ENCODE results near the gene CREB3L2. TPM values are rescaled to one million over a fixed set of nuclear protein-coding genes. Genes with fewer than 3 reads are reported as not detected.

Gene CREB3L2
- total RNA-seq, 1 donor from 2014 or later = 8.4 TPM

GRCh38 chr7:138027100-138027499 lies 25.2 kb upstream of the CREB3L2 start:
- no peak overlapping the region for H3K4me3 ChIP-seq (ENCODE audit: low read depth, low read length)
- no peaks in the 10 kb centered on the region for H3K27me3 ChIP-seq (ENCODE audit: control insufficient read depth, insufficient read depth, low read length)
- FAIRE-seq (no peak), DNase-seq (ENCODE audit: low read depth) (no peak)
- TF ChIP-seq CTCF (IDR thresholded peaks at IDR 0.05; ENCODE audit: insufficient read depth, low read length, severe bottlenecking) = no peak
- H3K36me3 ChIP-seq (ENCODE audit: control insufficient read depth, insufficient read depth, low read length) = no peaks in the 10 kb centered on the region

- no peak for FAIRE-seq
- H3K36me3 ChIP-seq (ENCODE audit: control insufficient read depth, insufficient read depth, low read length) = no peaks in the 10 kb centered on the region
- H3K4me3 ChIP-seq (ENCODE audit: low read depth, low read length) = no peak overlapping the region
- no peak for TF ChIP-seq CTCF (IDR thresholded peaks at IDR 0.05; ENCODE audit: insufficient read depth, low read length, severe bottlenecking)
- DNase-seq (ENCODE audit: low read depth) = no peak
- no peaks in the 10 kb centered on the region for H3K27me3 ChIP-seq (ENCODE audit: control insufficient read depth, insufficient read depth, low read length)
These were observed 23.6 kb upstream of the CREB3L2 start for GRCh38 chr7:138025215-138026186.

DNA sequence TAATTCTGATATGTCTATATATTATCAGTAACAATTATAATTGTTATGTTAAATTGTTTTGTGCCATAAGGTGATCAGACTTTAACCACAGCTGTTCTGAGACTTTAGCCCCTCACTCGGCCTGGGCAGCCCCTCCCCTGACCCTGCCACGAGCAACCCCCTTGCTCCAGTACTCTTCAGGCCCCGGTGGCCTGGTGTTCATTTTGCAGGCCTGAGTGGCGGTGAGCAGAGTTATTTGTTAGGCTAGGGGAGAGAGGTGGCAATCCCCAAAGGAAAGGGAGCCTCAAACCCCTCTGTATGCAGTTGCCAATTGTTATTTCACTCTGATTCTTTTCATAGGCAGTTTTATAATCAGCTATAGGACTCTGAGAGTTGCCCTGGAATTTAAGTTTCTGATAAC lies 22.9 kb upstream of the CREB3L2 start:
- TF ChIP-seq CTCF (IDR thresholded peaks at IDR 0.05; ENCODE audit: insufficient read depth, low read length, severe bottlenecking) = no peak
- DNase-seq (ENCODE audit: low read depth) (no peak), FAIRE-seq (no peak)
- H3K4me3 ChIP-seq (ENCODE audit: low read depth, low read length) = no peak overlapping the region
- no peaks in the 10 kb centered on the region for H3K27me3 ChIP-seq (ENCODE audit: control insufficient read depth, insufficient read depth, low read length)
- no peaks in the 10 kb centered on the region for H3K36me3 ChIP-seq (ENCODE audit: control insufficient read depth, insufficient read depth, low read length)

DNA sequence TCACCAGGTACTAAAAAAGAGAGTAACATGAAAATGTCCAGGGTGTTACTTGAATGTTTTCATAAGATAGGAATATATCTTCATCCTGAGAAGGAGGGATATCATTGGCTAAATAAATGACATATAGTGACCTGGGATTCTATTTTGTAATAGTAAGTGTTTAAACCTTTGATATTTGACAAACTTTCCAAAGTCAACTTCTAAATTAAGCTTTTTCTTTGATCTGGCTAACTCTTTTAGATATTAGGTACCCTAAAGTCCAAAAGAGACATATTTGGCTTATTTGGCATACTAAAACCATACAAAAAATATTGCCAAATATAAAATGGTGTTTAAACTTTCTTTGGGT lies 22.4 kb upstream of the CREB3L2 start:
- FAIRE-seq = no peak
- Histone ChIP-seq H3K36me3 (ENCODE audit: control insufficient read depth, insufficient read depth, low read length) (no peaks in the 10 kb centered on the region), H3K27me3 (ENCODE audit: control insufficient read depth, insufficient read depth, low read length) (no peaks in the 10 kb centered on the region), H3K4me3 (ENCODE audit: low read depth, low read length) (no peak overlapping the region)
- TF ChIP-seq CTCF (IDR thresholded peaks at IDR 0.05; ENCODE audit: insufficient read depth, low read length, severe bottlenecking) = no peak
- no peak for DNase-seq (ENCODE audit: low read depth)

GRCh38 chr7:138023618-138024342 lies 21.9 kb upstream of the CREB3L2 start:
- FAIRE-seq (no peak), DNase-seq (ENCODE audit: low read depth) (no peak)
- Histone ChIP-seq H3K36me3 (ENCODE audit: control insufficient read depth, insufficient read depth, low read length) (no peaks in the 10 kb centered on the region), H3K4me3 (ENCODE audit: low read depth, low read length) (no peak overlapping the region), H3K27me3 (ENCODE audit: control insufficient read depth, insufficient read depth, low read length) (no peaks in the 10 kb centered on the region)
- TF ChIP-seq CTCF (IDR thresholded peaks at IDR 0.05; ENCODE audit: insufficient read depth, low read length, severe bottlenecking) = no peak

All from bronchial epithelial cell (primary cell).